ENCODE data around the gene PCGF2. TPM values are rescaled to one million over a fixed set of nuclear protein-coding genes. Genes with fewer than 3 reads are reported as not detected.

PCGF2 gene
- total RNA-seq, 2 donors from 2014 or later: 101 to 106 TPM

DNA sequence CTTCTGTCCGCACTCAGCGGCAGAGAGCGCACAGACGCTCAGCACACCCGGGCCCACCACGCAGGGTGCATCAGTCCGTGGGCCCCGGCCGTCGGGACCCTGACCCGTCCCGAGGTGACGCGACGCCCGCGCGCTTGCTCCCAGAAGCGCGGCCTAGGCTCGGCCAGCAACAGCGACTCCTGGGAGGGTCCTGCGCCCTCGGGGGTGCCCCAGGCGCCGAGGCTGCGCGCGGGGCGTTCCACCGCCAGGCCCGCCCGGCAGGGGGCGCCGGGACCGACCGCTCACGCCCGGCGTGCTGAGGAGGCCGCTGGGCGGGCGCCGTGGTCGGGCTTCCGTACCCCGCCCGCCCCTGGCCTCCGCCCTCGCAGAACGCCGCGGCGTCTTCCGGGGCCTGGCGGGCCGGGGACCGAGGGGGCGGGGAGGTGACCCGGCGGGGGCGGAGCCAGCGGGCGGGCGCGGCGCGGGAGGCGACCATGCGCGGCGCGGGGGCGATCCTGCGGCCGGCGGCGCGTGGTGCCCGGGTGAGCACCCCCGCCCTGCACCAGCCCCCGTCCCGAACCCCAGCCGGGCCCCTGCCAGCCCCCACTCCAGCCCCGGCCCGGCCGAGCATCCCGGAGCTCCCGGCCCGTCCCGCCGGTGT lies 18.1 kb downstream of the PCGF2 start, which contains the start of gene CISD3:
TSS of gene CISD3 (plus strand) at position 456 of the 640 bp plus-strand sequence. CDS start at position 474, 18 bp downstream.
- no peaks in the 10 kb centered on the region for H3K9me3 Mint-ChIP-seq
- peaks cover 11% of the 10 kb centered on the region for H3K4me1 Mint-ChIP-seq
- H3K4me1 ChIP-seq (ENCODE audit: control insufficient read depth, insufficient read depth, low read length): peaks cover 3% of the 10 kb centered on the region
- peak; percentile 92 for DNase-seq
- peak within 1 kb of the TSS; percentile 64 for H3K9ac ChIP-seq (ENCODE audit: extremely low read depth, low read length, poor library complexity, severe bottlenecking)
- H3K27me3 Mint-ChIP-seq (ENCODE audit: insufficient read depth): peaks cover 4% of the 10 kb centered on the region
- 1 to 3% methylated on average over 18 to 92 of the region's 92 CpGs for WGBS, 2 experiments (ENCODE audit: insufficient coverage in 1 of 2, insufficient read length in 1 of 2)
- H3K27ac Mint-ChIP-seq: peak within 1 kb of the TSS; percentile 88
- peak within 1 kb of the TSS; percentile 88 for H3K4me3 ChIP-seq (ENCODE audit: low read length)
- peak within 1 kb of the TSS; percentile 72 for H3K27ac ChIP-seq (ENCODE audit: low read depth, low read length)
- H3K9me3 ChIP-seq (ENCODE audit: control insufficient read depth, low read length): no peaks in the 10 kb centered on the region
- peaks cover 22% of the 10 kb centered on the region for H3K36me3 Mint-ChIP-seq (ENCODE audit: low read depth)
- H3K36me3 ChIP-seq (ENCODE audit: control insufficient read depth, insufficient read depth, low read length): peaks cover 26% of the 10 kb centered on the region
- TF ChIP-seq, protein P1, sequence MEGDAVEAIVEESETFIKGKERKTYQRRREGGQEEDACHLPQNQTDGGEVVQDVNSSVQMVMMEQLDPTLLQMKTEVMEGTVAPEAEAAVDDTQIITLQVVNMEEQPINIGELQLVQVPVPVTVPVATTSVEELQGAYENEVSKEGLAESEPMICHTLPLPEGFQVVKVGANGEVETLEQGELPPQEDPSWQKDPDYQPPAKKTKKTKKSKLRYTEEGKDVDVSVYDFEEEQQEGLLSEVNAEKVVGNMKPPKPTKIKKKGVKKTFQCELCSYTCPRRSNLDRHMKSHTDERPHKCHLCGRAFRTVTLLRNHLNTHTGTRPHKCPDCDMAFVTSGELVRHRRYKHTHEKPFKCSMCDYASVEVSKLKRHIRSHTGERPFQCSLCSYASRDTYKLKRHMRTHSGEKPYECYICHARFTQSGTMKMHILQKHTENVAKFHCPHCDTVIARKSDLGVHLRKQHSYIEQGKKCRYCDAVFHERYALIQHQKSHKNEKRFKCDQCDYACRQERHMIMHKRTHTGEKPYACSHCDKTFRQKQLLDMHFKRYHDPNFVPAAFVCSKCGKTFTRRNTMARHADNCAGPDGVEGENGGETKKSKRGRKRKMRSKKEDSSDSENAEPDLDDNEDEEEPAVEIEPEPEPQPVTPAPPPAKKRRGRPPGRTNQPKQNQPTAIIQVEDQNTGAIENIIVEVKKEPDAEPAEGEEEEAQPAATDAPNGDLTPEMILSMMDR (conservative IDR thresholded peaks at IDR 0.05): peak; percentile 79
- peak within 1 kb of the TSS; percentile 78 for H3K4me3 Mint-ChIP-seq
- H3K27me3 ChIP-seq (ENCODE audit: control insufficient read depth, insufficient read depth, low read length, poor library complexity, severe bottlenecking): no peaks in the 10 kb centered on the region

DNA sequence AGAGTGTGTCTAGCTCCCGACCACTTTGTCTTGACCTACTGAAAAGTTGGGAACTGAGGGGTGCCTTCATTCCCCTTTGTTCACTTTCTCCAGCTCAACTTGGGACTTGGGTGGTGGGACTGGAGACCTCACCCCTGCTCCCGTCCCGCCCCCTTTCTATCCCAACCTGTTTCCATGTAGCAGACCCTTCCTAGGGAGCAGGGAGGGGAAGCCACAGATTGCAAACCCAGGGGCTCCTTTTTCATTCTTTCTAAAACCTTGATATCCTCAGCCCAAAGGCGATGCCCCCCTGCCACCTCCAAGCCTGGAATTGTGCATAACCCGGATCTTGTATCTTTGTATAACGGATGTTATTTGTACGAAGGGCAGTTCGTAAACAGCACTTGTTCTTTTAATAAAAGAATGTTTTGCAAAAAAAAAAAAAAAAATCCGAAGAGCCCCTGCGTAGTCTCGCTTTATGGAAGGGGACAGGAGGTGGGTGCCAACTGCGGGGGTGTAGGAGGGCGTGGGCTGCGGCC lies 18.7 kb downstream of the PCGF2 start:
- Histone ChIP-seq H3K4me1 (ENCODE audit: control insufficient read depth, insufficient read depth, low read length) (peaks cover 3% of the 10 kb centered on the region), H3K9ac (ENCODE audit: extremely low read depth, low read length, poor library complexity, severe bottlenecking) (peak overlapping the region; percentile 63), H3K27ac (ENCODE audit: low read depth, low read length) (no peak overlapping the region), H3K9me3 (ENCODE audit: control insufficient read depth, low read length) (no peaks in the 10 kb centered on the region), H3K36me3 (ENCODE audit: control insufficient read depth, insufficient read depth, low read length) (peaks cover 24% of the 10 kb centered on the region), H3K4me3 (ENCODE audit: low read length) (peak overlapping the region; percentile 78), H3K27me3 (ENCODE audit: control insufficient read depth, insufficient read depth, low read length, poor library complexity, severe bottlenecking) (no peaks in the 10 kb centered on the region)
- H3K9me3 Mint-ChIP-seq: no peaks in the 10 kb centered on the region
- H3K27ac Mint-ChIP-seq: peak overlapping the region; percentile 52
- peaks cover 23% of the 10 kb centered on the region for H3K36me3 Mint-ChIP-seq (ENCODE audit: low read depth)
- TF ChIP-seq, protein P1 (conservative IDR thresholded peaks at IDR 0.05): no peak
- H3K4me1 Mint-ChIP-seq: peaks cover 11% of the 10 kb centered on the region
- peak overlapping the region; percentile 59 for H3K4me3 Mint-ChIP-seq
- WGBS, 2 experiments (ENCODE audit: insufficient coverage in 1 of 2, insufficient read length in 1 of 2): 51 to 52% methylated on average over 12 to 14 of the region's 14 CpGs
- H3K27me3 Mint-ChIP-seq (ENCODE audit: insufficient read depth): peaks cover 4% of the 10 kb centered on the region
- DNase-seq: no peak

DNA sequence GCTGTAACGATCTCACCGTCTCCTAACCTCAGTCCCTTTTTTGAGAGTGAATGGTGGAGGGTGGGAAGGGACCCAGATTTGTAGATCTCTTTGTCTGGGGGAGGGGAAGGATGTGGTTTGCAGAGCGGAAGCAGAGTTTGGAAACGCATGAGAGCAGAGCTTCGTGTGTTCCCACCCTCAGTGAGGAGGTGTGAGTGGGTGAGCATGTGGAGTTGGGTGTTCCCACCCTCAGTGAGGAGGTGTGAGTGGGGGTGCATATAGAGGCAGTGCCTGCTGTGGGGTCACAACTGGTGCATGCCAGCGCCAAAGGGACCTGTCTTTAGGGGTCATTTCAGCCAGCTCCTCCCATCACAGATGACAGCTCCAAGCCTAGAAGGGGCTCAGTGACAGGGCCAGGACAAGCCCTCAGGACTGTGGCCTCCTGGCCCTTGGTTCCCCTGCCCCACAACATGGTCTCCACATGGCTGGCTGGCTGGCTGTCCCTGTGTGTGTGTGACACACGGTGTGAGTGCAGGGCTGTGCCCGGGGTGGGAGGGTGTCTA lies 19.8 kb downstream of the PCGF2 start:
- H3K36me3 Mint-ChIP-seq (ENCODE audit: low read depth): peaks cover 20% of the 10 kb centered on the region
- no peak overlapping the region for H3K4me3 Mint-ChIP-seq
- H3K27me3 ChIP-seq (ENCODE audit: control insufficient read depth, insufficient read depth, low read length, poor library complexity, severe bottlenecking): no peaks in the 10 kb centered on the region
- no peaks in the 10 kb centered on the region for H3K9me3 Mint-ChIP-seq
- 94 to 100% methylated on average over 4 to 8 of the region's 8 CpGs for WGBS, 2 experiments (ENCODE audit: insufficient coverage in 1 of 2, insufficient read length in 1 of 2)
- H3K4me1 ChIP-seq (ENCODE audit: control insufficient read depth, insufficient read depth, low read length): peaks cover 3% of the 10 kb centered on the region
- H3K36me3 ChIP-seq (ENCODE audit: control insufficient read depth, insufficient read depth, low read length): peaks cover 20% of the 10 kb centered on the region
- peaks cover 11% of the 10 kb centered on the region for H3K4me1 Mint-ChIP-seq
- no peak overlapping the region for H3K27ac Mint-ChIP-seq
- no peak overlapping the region for H3K9ac ChIP-seq (ENCODE audit: extremely low read depth, low read length, poor library complexity, severe bottlenecking)
- H3K4me3 ChIP-seq (ENCODE audit: low read length): no peak overlapping the region
- H3K27ac ChIP-seq (ENCODE audit: low read depth, low read length): no peak overlapping the region
- TF ChIP-seq, protein P1 (conservative IDR thresholded peaks at IDR 0.05): no peak
- H3K27me3 Mint-ChIP-seq (ENCODE audit: insufficient read depth): peaks cover 4% of the 10 kb centered on the region
- no peaks in the 10 kb centered on the region for H3K9me3 ChIP-seq (ENCODE audit: control insufficient read depth, low read length)
- no peak for DNase-seq

Measured in endodermal cell (in vitro differentiated cells).